T follicular helper cell (primary cell): ENCODE measurements around the gene DPCD.

Experiments
- DNase-seq: peaks from one replicate; pipeline ENCODE4 v3.0.0-alpha.2; 2020; ENCODE audit warnings: low read depth

DPCD gene

GRCh38 chr10:101567165-101568006 is 20.7 kb upstream of the DPCD start:
- DNase-seq, result no peak

DNA sequence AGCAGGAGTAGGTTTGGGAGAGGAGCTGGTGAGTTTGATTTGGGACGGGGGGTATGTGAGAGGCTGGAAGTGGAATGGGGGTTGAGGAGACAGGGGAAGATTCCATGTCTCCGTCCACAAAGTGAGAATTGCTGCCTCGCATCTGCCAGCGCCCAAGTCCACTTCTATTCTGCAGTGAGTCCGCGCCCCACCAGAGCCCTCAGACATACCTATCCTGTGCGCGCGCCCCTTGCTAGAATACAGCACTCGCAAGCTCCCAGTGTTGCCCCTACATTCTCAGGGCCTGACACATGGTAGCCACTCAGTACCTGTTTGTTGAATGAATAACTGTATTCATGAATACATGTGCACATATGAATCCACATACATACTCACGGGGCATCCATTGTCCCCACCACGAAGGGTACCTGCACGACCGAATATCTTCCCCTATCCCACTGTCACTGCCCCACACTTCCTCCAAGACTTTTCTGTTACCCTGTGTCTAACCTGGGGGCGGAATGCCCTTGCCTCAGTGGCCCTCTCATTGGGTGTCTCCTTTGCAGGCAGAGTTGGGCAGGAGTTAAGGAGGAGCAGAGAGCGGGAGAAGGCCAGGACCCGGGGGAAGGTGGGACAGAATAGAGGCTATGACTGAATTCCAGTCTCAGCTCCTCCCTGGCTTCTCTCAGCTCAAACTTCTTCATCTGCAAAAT is 19.9 kb upstream of the DPCD start:
- no peak for DNase-seq

- DNase-seq, result no peak
Measured at GRCh38 chr10:101569323-101569621, 18.8 kb upstream of the DPCD start.

- peak; percentile 62 for DNase-seq
Measured at GRCh38 chr10:101569622-101570427, 18.3 kb upstream of the DPCD start.

DNA sequence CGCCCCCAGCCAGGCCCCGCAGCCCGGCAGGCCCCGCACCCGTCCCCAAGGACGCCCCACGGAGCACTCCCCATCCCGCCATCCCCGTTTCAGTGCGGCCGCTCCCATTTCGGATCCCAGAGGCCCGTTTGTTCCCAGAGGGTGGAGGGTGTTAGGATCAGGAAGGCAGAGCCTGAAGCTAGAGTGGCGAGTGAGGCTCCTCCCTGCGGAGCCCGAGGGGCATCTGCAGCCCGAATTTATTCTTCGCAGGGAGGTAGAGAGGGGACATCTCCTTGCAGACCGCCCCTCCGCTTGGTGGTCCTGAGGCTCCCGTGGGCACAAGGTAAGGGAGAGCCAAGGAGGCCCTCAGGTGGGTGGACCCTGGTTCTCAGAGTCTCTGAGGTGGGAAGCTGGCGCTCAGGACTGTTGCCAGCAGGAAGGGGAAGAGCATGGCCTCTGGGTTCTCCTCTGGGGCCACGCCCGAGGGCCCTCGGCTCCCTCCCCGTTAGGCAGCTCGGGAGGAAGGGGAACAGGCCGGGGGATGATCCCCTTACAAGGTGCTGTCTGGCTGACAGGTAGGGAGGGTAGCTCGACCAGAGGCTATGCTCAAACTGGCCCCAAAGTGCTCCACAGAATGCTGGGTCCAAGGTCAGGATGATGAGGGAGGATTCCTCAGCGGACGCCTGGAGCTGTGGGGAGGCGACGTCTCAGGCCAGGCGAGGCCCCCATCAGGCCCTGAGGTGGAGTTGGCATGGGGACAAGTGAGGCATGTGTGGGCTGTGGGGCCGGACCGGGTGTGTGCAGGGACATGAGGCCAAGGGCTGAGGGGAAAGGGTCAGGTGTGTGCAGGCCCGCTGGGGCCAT is 17.5 kb upstream of the DPCD start:
- no peak for DNase-seq

GRCh38 chr10:101571271-101571925 is 16.7 kb upstream of the DPCD start:
- no peak for DNase-seq

DNA sequence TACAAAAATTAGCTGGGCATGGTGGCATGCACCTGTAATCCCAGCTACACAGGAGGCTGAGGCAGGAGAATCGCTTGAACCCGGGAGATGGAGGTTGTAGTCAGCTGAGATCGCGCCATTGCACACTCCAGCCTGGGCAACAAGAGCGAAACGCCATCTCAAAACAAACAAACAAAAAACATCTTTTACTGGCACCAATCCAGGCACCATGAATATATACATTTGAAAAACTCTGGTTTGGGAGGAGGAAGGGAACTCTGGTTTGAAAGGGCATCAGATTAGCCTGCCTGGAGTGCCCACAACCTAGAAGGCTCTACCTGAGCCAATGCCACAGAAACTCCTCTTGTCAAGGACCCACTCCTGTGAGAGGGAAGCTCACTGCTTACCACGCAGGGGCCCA is 16.0 kb upstream of the DPCD start:
- no peak for DNase-seq

- no peak for DNase-seq
Measured at GRCh38 chr10:101572785-101573184, 15.3 kb upstream of the DPCD start.

- no peak for DNase-seq
Measured at GRCh38 chr10:101573885-101574753, 14.0 kb upstream of the DPCD start.

DNA sequence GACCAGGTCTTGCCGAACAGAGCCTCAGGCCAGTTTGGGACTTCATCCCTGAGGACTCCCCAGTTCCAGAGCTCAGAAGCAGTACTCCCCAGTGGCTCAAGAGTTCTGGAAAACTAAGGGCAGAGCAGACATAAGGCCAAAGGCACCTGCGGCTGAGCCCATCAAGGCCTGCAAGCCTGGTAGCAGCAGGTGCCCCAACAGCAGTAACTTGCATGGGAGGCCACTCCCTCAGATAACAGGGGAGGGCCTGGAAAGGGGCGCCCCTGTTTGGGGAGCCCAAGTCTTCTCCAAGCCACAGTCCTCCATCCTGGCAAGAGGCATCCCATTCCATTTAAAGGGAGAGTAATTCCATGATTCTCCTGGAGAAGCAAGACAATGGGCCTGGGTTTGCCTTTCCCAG is 13.0 kb upstream of the DPCD start:
- DNase-seq, result no peak

- DNase-seq, result no peak
Measured at GRCh38 chr10:101575580-101576210, 12.4 kb upstream of the DPCD start.

DNA sequence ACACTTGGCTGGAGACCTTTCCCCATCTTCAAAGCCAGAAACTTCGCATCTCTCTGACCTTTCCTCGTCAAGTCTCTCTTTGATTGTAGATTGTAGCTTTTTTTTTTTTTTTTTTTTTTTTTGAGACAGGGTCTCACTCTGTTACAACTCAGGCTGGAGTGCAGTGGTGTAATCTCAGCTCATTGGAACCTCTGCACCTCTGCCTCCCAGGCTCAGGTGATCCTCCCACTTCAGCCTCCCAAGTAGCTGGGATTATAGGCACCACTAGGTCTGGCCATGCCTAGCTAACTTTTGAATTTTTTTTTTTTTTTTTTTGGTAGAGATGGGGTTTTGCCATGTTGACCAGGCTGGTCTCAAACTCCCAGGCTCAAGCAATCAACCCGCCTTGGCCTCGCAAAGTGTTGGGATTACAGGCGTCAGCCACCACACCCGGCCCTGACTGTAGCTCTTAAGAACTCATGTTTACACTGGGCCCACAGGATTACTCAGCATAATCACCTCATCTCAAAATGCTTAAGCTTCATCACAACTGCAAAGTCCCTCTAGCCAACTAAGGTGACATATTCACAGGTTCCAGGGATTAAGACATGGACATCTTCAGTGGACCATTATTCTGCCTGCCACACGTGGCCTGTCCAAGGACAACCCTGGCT is 11.8 kb upstream of the DPCD start:
- DNase-seq, result no peak

- no peak for DNase-seq
Measured at GRCh38 chr10:101577121-101577871, 10.8 kb upstream of the DPCD start.

DNA sequence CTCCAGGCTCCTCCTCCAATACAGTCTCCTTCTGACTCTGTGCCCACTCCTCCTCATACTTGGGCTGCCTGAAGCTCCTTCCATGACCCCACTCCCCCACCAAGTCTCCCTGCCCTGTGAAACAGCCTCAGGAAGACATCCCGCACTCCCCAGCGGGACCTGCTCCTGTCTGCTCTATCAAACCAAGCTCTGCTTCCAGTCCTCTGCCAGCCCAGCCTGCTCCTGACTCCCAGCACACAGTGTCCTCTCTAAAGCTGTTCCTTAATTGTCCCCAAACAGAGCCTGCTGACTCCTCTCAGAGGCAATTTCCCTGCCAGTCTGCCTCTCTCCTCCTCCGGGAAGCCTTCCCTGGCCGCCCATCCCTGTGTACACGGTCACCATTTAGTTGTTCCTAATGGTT is 9.9 kb upstream of the DPCD start:
- no peak for DNase-seq

GRCh38 chr10:101578803-101579515 is 9.2 kb upstream of the DPCD start:
- no peak for DNase-seq

DNA sequence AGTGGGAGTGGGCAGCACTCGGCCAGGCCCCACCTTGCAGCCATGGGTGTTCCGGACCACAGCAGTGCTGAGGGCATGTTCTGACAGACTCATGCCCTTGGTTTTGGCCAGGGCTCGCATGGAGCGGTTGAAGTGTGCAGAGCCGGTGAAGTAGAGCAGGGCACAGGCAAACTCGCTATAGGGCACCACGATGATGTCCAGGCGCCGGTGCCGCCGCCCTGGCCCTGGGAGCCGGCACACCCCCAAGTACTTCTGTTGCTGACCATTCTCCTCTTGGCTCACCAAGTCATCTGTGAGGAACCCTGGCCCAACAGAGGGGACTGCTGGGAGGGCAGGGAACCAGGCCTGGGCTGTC is 8.6 kb upstream of the DPCD start:
- no peak for DNase-seq

- DNase-seq, result no peak
Measured at GRCh38 chr10:101580486-101581399, 7.4 kb upstream of the DPCD start.
